HCT116 (cell line): Measurements from ENCODE around the gene TMEM222.

Source experiments
- CEBPB ChIP-seq: IDR thresholded peaks from 2 replicates; pipeline ENCODE4 v1.6.1; 2012; ENCODE audit warnings: low read depth
- CTCF ChIP-seq, 3 experiments: fragments of 200-600 bp in 1 of 3; sonication (generic) in 1 of 3; IDR thresholded peaks in 2 of 3; conservative IDR thresholded peaks in 1 of 3; 2 replicates each; pipeline ENCODE4 v1.5.1; 2012 to 2017; ENCODE audit warnings: low read depth in 2 of 3, low read length in 2 of 3, antibody characterized with exemption in 1 of 3, borderline replicate concordance in 1 of 3, control low read depth in 1 of 3, mild to moderate bottlenecking in 1 of 3, mixed read lengths in 1 of 3, mixed run types in 1 of 3, moderate library complexity in 1 of 3; ENCODE audit not compliant: insufficient read depth in 1 of 3
- EZH2 ChIP-seq: fragments of 200-600 bp; sonication (generic); IDR thresholded peaks from 2 replicates; pipeline ENCODE4 v1.6.1; 2017; ENCODE audit warnings: antibody characterized with exemption, mixed run types
- EZH2phosphoT487 ChIP-seq: fragments of 200-600 bp; IDR thresholded peaks from 2 replicates; pipeline ENCODE4 v1.6.1; 2018; ENCODE audit warnings: antibody characterized with exemption, borderline replicate concordance
- JUND ChIP-seq: IDR thresholded peaks from 2 replicates; pipeline ENCODE4 v1.6.1; 2012
- POLR2A ChIP-seq: IDR thresholded peaks from 2 replicates; pipeline ENCODE4 v1.7.0; 2011; ENCODE audit warnings: borderline replicate concordance; ENCODE audit not compliant: insufficient read depth, insufficient read length; ENCODE audit errors: extremely low read depth
- POLR2AphosphoS5 ChIP-seq: IDR thresholded peaks from 2 replicates; pipeline ENCODE4 v1.6.1; 2011; ENCODE audit warnings: mild to moderate bottlenecking, low read depth, low read length, moderate library complexity
- RAD21 ChIP-seq: IDR thresholded peaks from 2 replicates; pipeline ENCODE4 v1.6.1; 2012; ENCODE audit warnings: low read depth, mild to moderate bottlenecking
- SIN3A ChIP-seq: IDR thresholded peaks from 2 replicates; pipeline ENCODE4 v1.6.1; 2012; ENCODE audit warnings: low read depth
- TCF7L2 ChIP-seq: IDR thresholded peaks from 2 replicates; pipeline ENCODE4 v1.7.0; 2011; ENCODE audit warnings: borderline replicate concordance, inconsistent platforms; ENCODE audit not compliant: insufficient read depth, insufficient read length; ENCODE audit errors: extremely low read depth
- YY1 ChIP-seq: IDR thresholded peaks from 2 replicates; pipeline ENCODE4 v1.6.1; 2011; ENCODE audit warnings: low read length, low read depth, moderate library complexity, mild to moderate bottlenecking; ENCODE audit not compliant: insufficient replicate concordance; ENCODE audit errors: extremely low read depth
- ZFX ChIP-seq: fragments of 450-650 bp; IDR thresholded peaks from 2 replicates; pipeline ENCODE4 v1.6.1; 2017

- no peak for TF ChIP-seq CTCF (IDR thresholded peaks at IDR 0.05 in 2 of 3, conservative IDR thresholded peaks at IDR 0.05 in 1 of 3; ENCODE audit: borderline replicate concordance in 1 of 3, insufficient read depth in 1 of 3, low read depth in 2 of 3, low read length in 2 of 3)
- no peak for TF ChIP-seq RAD21
- TF ChIP-seq POLR2AphosphoS5: peak; percentile 40; the same call in 1 of the 2 replicates
- TF ChIP-seq CEBPB: no peak
- TF ChIP-seq EZH2phosphoT487: no peak
- no peak for TF ChIP-seq EZH2
- no peak for TF ChIP-seq POLR2A
- TF ChIP-seq TCF7L2: no peak
- peak; percentile 28; the same call in 1 of the 2 replicates for TF ChIP-seq ZFX
- no peak for TF ChIP-seq JUND
- TF ChIP-seq SIN3A: no peak
- no peak for TF ChIP-seq YY1
These were observed 27.2 kb downstream of the TMEM222 start for GRCh38 chr1:27348861-27349783.
